ENCODE data around the gene DUOXA1.
"Not testable (repeated sequence)": the region's sequence is repeated elsewhere in the genome, so short reads cannot be mapped to it uniquely, and the experiment has no call there.

DUOXA1 gene

GRCh38 chr15:45091161-45091560, 38.5 kb downstream of the DUOXA1 start:
- no peak for DNase-seq (ENCODE audit: low read depth in 2 of 2)

DNA sequence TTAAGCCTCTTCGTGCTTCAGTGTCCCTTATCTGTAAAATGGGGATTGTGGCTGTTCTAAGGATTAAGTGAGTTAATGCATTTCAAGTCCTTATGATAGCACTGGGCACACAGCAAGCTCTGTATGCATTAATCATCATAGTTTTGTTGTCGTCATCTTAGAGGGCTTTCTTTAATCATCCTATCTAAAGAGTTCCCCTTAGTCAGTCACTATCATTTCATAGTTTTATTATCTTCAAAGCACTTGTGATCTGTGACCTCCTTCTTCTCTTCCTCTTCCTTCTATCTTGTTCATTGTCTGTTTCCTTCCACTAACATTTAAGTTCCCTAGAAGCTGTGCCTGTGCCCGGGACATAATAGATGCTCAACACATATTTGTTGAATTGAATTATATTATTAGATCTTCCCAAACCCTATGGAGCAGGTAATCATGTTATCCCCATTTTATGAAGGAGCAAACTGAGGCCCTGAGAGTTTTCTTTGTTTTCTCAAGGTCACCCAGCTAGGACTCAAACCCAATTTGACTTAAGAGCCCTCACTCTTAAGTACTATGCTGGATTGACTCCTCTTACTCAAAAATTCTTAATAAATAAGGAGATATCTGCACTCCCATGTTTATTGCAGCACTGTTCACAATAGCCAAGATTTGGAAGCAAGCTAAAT, 39.8 kb downstream of the DUOXA1 start:
- DNase-seq (ENCODE audit: low read depth in 2 of 2): no peak

- DNase-seq (ENCODE audit: low read depth in 2 of 2): no peak
Measured at GRCh38 chr15:45088801-45089711, 40.6 kb downstream of the DUOXA1 start.

DNA sequence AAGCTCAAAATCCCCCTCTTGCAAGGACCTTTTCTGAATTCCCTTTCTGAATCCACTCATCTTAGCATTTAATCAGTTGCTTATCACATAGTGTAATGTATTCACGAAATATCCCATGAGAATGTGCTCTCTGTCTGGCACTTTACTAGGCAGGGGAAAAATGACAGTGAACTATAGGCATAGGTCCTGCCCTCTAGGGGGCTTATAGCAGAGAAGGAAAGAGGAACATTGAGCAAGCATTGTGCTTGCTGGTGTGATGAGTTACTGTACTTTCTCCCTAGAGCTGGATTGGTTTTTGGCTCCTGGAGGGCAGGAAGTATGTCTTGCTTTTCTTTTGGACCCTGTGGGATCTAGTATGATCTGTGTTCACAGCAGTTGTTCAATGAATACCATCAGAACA, 42.2 kb downstream of the DUOXA1 start:
- DNase-seq (ENCODE audit: low read depth in 2 of 2): no peak

GRCh38 chr15:45084163-45084562, 45.5 kb downstream of the DUOXA1 start:
- no peak for DNase-seq (ENCODE audit: low read depth in 2 of 2)

GRCh38 chr15:45083223-45083622, 46.5 kb downstream of the DUOXA1 start:
- DNase-seq (ENCODE audit: low read depth in 2 of 2): no peak

- DNase-seq (ENCODE audit: low read depth in 2 of 2): not testable (repeated sequence)
Measured at GRCh38 chr15:45082412-45082811, 47.3 kb downstream of the DUOXA1 start.

GRCh38 chr15:45080593-45080992, 49.1 kb downstream of the DUOXA1 start:
- not testable (repeated sequence) for DNase-seq (ENCODE audit: low read depth in 2 of 2)

- DNase-seq (ENCODE audit: low read depth in 2 of 2): not testable (repeated sequence)
Measured at GRCh38 chr15:45079628-45080246, 49.9 kb downstream of the DUOXA1 start.

- not testable (repeated sequence) for DNase-seq (ENCODE audit: low read depth in 2 of 2)
Measured at GRCh38 chr15:45079201-45079600, 50.5 kb downstream of the DUOXA1 start.

GRCh38 chr15:45077391-45077790, 52.3 kb downstream of the DUOXA1 start:
- not testable (repeated sequence) for DNase-seq (ENCODE audit: low read depth in 2 of 2)

DNA sequence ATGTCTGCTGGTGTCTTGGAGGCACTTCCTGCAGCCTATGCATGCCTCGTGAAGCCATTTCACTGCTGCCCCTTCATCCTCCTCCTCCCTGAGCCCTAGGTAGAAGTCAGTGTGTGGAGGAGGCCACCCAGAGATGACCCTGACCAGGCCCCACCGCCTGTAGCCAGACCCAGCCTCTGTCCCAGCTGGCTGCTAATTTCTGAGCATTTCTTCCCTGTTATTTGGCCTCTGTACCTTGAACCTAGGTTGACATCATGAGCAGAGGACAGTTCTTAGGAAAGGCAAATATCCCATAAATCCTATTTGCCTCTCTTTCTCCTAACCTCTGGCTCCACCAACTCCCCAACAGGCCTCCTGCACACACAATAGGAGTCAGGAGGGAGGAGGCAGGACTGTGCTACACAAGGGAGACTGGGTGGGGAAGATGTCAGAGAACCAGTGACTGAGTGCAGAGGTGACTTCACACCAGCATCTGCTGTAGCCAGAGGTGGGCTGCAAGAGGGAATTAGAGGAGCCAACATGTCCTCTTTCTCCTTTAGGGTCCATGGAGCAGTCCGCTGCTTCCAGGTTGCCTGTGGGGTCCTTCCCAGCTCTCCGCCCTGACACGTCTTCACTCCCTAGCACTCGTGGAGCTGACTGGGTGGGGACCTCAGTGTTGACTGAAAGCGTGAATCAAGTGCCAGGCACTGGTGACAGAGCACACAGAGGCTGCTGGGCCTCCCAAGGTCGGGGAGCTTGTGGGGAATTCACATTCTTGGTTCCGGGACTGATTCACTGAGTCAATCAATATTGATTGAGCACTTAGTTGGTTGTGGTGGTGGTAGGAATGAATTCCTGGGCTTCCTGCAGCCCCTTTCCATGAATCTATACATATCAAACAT, 54.0 kb downstream of the DUOXA1 start:
- not testable (repeated sequence) for DNase-seq (ENCODE audit: low read depth in 2 of 2)

GRCh38 chr15:45073602-45074001, 56.1 kb downstream of the DUOXA1 start:
- DNase-seq (ENCODE audit: low read depth in 2 of 2): not testable (repeated sequence)

DNA sequence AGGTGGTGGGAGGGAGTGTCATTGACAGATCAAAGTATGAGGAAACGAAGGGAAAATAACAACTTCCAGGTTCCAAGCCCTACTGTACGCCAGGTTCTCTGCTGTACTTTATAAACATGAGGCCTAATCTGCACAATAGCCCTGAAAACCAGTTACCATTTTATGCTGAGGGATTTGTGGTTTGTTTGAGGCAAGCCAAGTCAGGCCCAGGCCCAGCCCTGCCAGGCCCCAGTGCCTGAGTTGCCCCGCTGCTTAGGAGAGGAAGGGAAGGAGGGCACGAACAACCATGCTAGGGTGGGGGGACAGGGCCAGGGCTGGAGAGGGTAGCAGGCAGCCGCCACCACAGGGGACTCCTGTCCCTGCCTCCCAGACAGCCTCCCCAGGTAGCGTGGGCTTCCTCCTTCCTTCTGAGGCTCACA, 59.7 kb downstream of the DUOXA1 start:
- DNase-seq (ENCODE audit: low read depth in 2 of 2): not testable (repeated sequence)

Data from stimulated activated CD4-positive, alpha-beta T cell treated with anti-CD3 and anti-CD28 coated beads, Interleukin-15, amount 100 ng/mL, for 48 hours (primary cell).